RPMI8226 (cell line): Measurements from ENCODE around the gene PODXL.
"Not testable (repeated sequence)": the region's sequence is repeated elsewhere in the genome, so short reads cannot be mapped to it uniquely, and the experiment has no call there.

Experiments used
- DNase-seq: peaks from one replicate; pipeline ENCODE4 v3.0.0-alpha.2; 2015

PODXL gene

GRCh38 chr7:131536361-131536849, 20.0 kb downstream of the PODXL start:
- DNase-seq: no peak

- DNase-seq: no peak
Measured at GRCh38 chr7:131533566-131534561, 22.6 kb downstream of the PODXL start.

- DNase-seq: no peak
Measured at GRCh38 chr7:131533151-131533559, 23.3 kb downstream of the PODXL start.

GRCh38 chr7:131532570-131533091, 23.8 kb downstream of the PODXL start:
- no peak for DNase-seq

GRCh38 chr7:131530137-131530536, 26.3 kb downstream of the PODXL start:
- DNase-seq: no peak

GRCh38 chr7:131529617-131530016, 26.8 kb downstream of the PODXL start:
- no peak for DNase-seq

GRCh38 chr7:131529179-131529578, 27.2 kb downstream of the PODXL start:
- DNase-seq: no peak

GRCh38 chr7:131527456-131527855, 29.0 kb downstream of the PODXL start:
- peak; percentile 23 for DNase-seq

GRCh38 chr7:131525820-131526219, 30.6 kb downstream of the PODXL start:
- DNase-seq: no peak

- no peak for DNase-seq
Measured at GRCh38 chr7:131524703-131525102, 31.7 kb downstream of the PODXL start.

GRCh38 chr7:131524115-131524514, 32.3 kb downstream of the PODXL start:
- DNase-seq: no peak

GRCh38 chr7:131522325-131522930, 34.0 kb downstream of the PODXL start:
- DNase-seq: peak; percentile 46

GRCh38 chr7:131521651-131522163, 34.7 kb downstream of the PODXL start:
- no peak for DNase-seq

GRCh38 chr7:131518626-131519025, 37.8 kb downstream of the PODXL start:
- DNase-seq: no peak

GRCh38 chr7:131517218-131517923, 39.1 kb downstream of the PODXL start:
- DNase-seq: no peak

- not testable (repeated sequence) for DNase-seq
Measured at GRCh38 chr7:131515471-131515870, 41.0 kb downstream of the PODXL start.

GRCh38 chr7:131513245-131514061, 43.0 kb downstream of the PODXL start:
- peak; percentile 88 for DNase-seq

- DNase-seq: no peak
Measured at GRCh38 chr7:131511774-131512535, 44.5 kb downstream of the PODXL start.

GRCh38 chr7:131511071-131511470, 45.4 kb downstream of the PODXL start:
- DNase-seq: no peak

GRCh38 chr7:131509781-131510180, 46.6 kb downstream of the PODXL start:
- no peak for DNase-seq
